HG02852 (cell line): ENCODE data around the gene IFT172.
"Not testable (repeated sequence)": the region's sequence is repeated elsewhere in the genome, so short reads cannot be mapped to it uniquely, and the experiment has no call there.

Source experiments
- ATAC-seq: cut with Tn5 transposase; IDR thresholded peaks from one replicate; pipeline ENCODE4 v1.9.1; 2021; ENCODE audit warnings: mild to moderate bottlenecking, moderate library complexity; ENCODE audit not compliant: unreplicated experiment

IFT172 gene, protein sequence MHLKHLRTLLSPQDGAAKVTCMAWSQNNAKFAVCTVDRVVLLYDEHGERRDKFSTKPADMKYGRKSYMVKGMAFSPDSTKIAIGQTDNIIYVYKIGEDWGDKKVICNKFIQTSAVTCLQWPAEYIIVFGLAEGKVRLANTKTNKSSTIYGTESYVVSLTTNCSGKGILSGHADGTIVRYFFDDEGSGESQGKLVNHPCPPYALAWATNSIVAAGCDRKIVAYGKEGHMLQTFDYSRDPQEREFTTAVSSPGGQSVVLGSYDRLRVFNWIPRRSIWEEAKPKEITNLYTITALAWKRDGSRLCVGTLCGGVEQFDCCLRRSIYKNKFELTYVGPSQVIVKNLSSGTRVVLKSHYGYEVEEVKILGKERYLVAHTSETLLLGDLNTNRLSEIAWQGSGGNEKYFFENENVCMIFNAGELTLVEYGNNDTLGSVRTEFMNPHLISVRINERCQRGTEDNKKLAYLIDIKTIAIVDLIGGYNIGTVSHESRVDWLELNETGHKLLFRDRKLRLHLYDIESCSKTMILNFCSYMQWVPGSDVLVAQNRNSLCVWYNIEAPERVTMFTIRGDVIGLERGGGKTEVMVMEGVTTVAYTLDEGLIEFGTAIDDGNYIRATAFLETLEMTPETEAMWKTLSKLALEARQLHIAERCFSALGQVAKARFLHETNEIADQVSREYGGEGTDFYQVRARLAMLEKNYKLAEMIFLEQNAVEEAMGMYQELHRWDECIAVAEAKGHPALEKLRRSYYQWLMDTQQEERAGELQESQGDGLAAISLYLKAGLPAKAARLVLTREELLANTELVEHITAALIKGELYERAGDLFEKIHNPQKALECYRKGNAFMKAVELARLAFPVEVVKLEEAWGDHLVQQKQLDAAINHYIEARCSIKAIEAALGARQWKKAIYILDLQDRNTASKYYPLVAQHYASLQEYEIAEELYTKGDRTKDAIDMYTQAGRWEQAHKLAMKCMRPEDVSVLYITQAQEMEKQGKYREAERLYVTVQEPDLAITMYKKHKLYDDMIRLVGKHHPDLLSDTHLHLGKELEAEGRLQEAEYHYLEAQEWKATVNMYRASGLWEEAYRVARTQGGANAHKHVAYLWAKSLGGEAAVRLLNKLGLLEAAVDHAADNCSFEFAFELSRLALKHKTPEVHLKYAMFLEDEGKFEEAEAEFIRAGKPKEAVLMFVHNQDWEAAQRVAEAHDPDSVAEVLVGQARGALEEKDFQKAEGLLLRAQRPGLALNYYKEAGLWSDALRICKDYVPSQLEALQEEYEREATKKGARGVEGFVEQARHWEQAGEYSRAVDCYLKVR (N-terminal part only)

GRCh38 chr2:27489498-27490397, at the start of gene IFT172:
Gene IFT172 (minus strand): TSS chr2:27489743. CDS start chr2:27489653, 90 bp downstream.
- peak; percentile 98 for ATAC-seq

- not testable (repeated sequence) for ATAC-seq
Measured at GRCh38 chr2:27538839-27539450, 49.4 kb upstream of the IFT172 start.

DNA sequence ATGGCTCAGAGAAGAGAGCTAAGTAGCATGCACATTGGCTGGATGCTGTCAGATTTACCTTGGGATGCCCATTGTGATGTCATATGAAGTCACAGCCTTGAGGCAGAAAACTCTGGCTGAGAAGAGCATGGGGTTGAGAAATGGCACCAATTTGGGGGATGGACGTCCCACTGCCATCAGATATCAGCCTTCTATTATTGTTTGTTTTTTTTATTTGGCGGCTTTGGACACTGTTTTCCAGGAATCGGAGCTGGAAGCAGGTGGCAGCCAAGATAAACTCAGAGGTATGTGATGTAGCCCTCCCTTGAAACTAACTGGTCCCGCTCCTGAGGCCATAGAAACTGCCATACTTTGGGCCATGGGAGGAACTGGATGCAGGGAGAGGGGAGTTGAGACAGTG, 47.7 kb upstream of the IFT172 start:
- no peak for ATAC-seq

- ATAC-seq, result no peak
Measured at GRCh38 chr2:27531983-27532382, 42.4 kb upstream of the IFT172 start.

- no peak for ATAC-seq
Measured at GRCh38 chr2:27527182-27527581, 37.6 kb upstream of the IFT172 start.

GRCh38 chr2:27522400-27522945, 32.9 kb upstream of the IFT172 start:
- no peak for ATAC-seq

DNA sequence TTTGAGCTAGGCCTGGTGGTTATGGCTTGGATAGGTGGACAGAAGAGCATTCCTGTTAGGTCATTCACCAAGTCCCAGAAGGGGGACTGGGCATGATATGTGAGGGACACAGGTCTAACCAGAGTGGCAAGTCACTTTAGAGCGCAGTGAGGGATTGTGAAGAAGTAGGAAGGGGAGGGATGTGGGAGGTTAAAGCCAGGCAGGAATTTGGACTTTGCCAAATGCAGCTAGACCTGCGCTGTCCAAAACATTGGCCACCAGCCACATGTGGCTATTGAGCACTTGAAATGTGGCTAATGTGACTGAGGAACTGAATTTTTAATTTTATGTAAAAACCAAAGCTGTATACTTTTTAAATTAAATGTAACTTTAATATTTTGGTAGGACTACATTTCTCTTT, 30.8 kb upstream of the IFT172 start:
- ATAC-seq, result no peak

GRCh38 chr2:27518782-27519113, 29.2 kb upstream of the IFT172 start:
- ATAC-seq, result no peak

DNA sequence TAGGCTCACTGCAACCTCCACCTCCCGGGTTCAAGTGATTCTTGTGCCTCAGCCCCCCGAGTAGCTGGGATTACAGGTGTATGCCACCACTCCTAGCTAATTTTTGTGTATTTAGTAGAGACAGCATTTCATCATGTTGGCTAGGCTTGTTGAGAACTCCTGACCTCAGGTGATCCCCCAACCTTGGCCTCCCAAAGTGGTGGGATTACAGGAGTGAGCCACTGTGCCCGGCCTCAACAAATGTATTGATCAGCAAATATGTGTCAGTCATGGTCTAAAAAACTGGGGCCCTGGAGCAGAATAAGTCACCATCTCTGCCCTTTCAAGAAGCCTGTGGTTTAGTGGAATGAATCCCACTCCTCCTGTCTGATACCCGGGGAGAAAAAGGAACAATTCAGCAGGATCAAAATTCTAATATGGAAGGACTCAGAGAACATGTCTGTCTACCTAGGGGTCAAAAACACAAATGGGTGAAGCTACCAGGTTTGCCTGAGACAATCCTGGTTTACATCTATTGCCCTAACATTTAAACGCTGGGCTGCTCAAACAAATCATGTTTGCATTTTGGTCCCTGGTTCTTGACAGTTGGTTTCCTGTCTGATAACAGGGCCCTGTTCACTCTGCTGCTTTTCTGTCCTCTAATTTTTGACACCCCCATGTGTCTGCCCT, 28.7 kb upstream of the IFT172 start:
- no peak for ATAC-seq

DNA sequence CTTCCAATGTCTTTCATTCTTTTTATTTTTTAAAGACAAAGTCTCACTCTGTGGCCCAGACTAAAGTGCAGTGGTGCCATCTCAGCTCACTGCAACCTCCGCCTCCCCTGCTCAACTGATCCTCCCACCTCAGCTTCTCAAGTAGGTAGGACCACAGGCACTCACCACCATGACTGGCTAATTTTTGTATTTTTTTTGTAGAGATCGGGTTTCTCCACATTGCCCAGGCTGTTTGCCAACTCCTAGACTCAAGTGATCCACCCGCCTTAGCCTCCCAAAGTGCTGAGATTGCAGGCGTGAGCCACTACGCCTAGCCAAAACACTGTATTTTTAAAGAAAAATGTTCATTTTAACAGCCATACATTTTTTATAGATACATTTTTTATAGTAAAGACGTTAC, 19.8 kb upstream of the IFT172 start:
- no peak for ATAC-seq

DNA sequence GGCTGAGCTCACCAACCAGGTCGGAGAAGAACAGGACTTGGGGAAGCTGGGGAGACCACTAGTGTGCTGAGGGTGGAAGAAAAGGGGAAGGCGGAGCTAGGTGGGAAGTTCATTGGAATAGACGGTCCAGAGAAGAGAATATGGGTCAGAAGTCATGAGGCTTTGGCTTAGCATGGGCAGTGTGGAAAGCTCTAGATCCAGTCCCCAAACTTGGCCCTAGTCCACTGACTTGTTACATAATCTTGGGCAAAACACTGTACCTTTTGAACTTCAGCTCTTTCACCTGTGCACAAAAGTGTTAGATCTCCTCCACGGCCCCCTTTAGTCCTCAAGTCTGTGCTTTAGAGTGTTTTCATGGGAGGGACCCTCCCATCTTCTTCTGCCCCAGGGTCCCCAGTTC, 17.8 kb upstream of the IFT172 start:
- no peak for ATAC-seq

- no peak for ATAC-seq
Measured at GRCh38 chr2:27506587-27506986, 17.0 kb upstream of the IFT172 start.

DNA sequence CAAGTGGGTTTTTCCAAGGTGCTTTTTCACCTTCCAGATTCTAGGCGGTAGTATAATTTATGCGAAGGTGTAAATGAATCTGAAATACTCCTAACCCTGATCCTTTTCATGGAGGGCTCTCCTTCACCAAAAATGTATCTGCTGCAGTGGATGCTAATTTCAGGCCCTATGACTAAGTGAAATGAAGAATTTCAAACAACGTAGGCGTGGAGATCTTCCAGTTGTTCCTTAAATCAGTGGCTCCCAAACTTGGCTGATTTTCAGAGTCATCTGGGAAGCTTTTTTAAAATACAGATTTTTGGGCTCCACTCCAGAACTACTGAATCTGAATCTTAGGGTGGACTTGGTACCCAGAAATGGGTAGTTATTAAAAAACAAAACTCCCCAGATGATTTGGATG, 12.6 kb upstream of the IFT172 start:
- ATAC-seq, result no peak

DNA sequence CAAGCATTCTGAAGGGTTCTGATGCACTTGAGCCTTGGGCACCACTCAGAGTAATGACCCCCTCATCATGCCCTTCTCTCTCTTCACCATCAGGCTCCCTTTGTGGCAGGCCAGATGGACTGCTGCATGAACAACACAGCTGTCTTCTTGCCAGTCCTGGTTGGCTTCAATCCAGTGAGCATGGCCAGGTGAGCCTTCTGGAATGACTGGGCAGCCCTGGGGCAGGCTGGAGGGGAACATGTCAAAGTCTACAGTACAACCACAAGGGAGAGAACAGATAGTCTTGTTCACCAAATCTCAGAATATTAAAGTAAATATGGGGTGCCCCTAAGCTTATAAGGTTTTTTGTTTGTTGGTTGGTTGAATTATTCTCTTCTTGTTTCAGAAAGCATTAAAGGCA, 11.5 kb upstream of the IFT172 start:
- no peak for ATAC-seq

GRCh38 chr2:27498975-27499374, 9.4 kb upstream of the IFT172 start:
- ATAC-seq, result no peak

GRCh38 chr2:27497288-27497627, 7.7 kb upstream of the IFT172 start:
- ATAC-seq, result no peak

DNA sequence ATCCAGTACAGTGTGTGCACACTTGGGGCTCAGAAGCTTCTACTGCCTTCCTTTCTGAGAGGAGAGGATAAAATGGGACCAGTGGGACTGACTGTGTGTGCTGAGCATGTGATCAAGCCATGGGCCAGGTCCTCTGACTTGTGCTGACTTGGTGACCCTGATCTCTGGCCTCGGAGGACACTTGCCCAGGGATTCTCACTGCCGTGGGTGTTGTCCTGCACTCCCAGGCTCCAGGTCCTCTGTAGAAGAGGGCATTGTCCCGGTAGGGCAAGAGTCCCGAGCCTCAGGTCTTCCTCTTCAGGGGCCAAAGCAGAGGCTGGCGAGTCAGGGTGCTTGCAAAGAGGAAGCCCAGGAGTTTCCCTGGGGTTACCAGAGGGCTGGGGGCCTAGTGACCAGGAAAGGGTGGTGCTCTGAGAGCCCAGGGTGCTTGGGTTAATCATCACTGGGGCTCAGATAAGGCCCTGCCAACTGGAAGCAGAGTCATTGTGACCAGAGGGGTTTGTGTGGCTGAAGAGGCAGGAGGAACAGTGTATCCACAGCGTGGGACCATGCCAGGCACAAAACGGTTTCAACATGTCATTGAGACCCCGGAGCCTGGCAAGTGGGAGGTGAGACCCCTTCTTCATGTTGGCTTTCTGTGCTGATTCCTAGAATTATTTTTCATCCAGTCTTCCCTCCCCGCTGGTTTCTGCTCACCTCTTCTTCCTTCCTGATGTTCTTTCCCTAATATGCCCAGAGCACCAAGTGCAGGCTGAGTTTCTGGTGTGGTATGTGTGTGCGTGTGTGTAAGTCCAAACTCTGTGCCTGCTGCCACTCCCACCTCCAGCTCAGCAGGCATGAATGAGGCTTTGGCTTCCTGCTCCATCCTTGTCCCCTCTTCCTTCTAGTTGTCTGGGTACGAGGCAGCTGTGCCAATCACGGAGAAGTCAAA, 7.1 kb upstream of the IFT172 start, which contains the start of gene GCKR:
Gene GCKR, plus strand, starts transcription at position 483 of the 931 bp plus-strand sequence. Its CDS starts 66 bp downstream, at position 549.
- ATAC-seq, result no peak

DNA sequence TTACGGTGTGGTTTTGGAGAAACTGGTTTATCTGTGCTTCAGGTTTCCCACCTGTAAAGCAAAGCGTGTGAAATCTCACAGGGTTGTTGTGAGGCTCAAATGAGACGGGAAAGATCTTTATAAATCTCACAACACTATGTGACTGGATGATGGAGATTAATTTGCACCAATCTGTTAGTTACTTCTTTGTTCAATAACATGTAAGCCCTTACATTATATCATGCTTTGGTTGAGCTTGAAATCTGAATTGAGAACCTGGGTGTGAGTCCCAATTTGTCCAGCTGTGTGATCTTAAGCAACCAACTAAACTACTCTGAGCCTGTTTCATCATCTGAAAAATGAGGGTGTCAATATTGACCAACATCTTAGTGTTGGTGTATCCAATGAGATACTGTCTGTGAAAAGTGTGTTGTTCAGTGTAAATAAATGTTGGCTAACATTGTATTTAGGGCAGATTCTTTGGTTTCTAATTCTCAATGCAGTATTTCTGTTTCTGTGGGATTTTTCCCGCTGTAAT, 6.4 kb upstream of the IFT172 start:
- ATAC-seq, result no peak
